SK-N-SH (cell line): ENCODE measurements around the gene RADIL.

Experiments
- EZH2phosphoT487 ChIP-seq: fragments of 200-600 bp; sonication (generic); IDR thresholded peaks from 2 replicates; pipeline ENCODE4 v1.6.1; 2017; ENCODE audit warnings: low read depth, mixed run types, mild to moderate bottlenecking, antibody characterized with exemption, moderate library complexity, borderline replicate concordance
- JUND ChIP-seq: IDR thresholded peaks from 2 replicates; pipeline ENCODE4 v1.4.0; 2012
- MXI1 ChIP-seq: IDR thresholded peaks from 2 replicates; pipeline ENCODE4 v1.6.1; 2012; ENCODE audit warnings: mild to moderate bottlenecking, low read depth, low read length, improper control_type of control experiment
- NFIC ChIP-seq: IDR thresholded peaks from 2 replicates; pipeline ENCODE4 v1.4.0; 2012; ENCODE audit warnings: borderline replicate concordance
- POLR2AphosphoS5 ChIP-seq: IDR thresholded peaks from 2 replicates; pipeline ENCODE4 v1.6.1; 2012; ENCODE audit warnings: low read depth, low read length
- RXRA ChIP-seq: IDR thresholded peaks from 2 replicates; pipeline ENCODE4 v1.4.0; 2012; ENCODE audit warnings: low read depth, mild to moderate bottlenecking, borderline replicate concordance
- SIN3A ChIP-seq: IDR thresholded peaks from 2 replicates; pipeline ENCODE4 v1.6.1; 2012; ENCODE audit warnings: low read depth, mild to moderate bottlenecking, low read length, moderate library complexity, borderline replicate concordance
- TCF12 ChIP-seq: IDR thresholded peaks from 2 replicates; pipeline ENCODE4 v1.4.0; 2012
- YY1 ChIP-seq: IDR thresholded peaks from 2 replicates; pipeline ENCODE4 v1.4.0; 2012; ENCODE audit warnings: low read depth, mild to moderate bottlenecking
- TF ChIP-seq, protein P1 (sequence below): fragments of 200-600 bp; sonication (generic); IDR thresholded peaks from 2 replicates; pipeline ENCODE4 v1.6.1; 2017; ENCODE audit warnings: antibody characterized with exemption, mild to moderate bottlenecking, moderate library complexity
- TF ChIP-seq, protein P2 (sequence below): fragments of 150-350 bp; IDR thresholded peaks from 2 replicates; pipeline ENCODE4 v1.6.1; 2017; ENCODE audit warnings: antibody characterized with exemption, low read length, low read depth, borderline replicate concordance
- TF ChIP-seq, protein P3 (sequence below): IDR thresholded peaks from 2 replicates; pipeline ENCODE4 v1.4.0; 2012; ENCODE audit warnings: low read depth

DNA sequence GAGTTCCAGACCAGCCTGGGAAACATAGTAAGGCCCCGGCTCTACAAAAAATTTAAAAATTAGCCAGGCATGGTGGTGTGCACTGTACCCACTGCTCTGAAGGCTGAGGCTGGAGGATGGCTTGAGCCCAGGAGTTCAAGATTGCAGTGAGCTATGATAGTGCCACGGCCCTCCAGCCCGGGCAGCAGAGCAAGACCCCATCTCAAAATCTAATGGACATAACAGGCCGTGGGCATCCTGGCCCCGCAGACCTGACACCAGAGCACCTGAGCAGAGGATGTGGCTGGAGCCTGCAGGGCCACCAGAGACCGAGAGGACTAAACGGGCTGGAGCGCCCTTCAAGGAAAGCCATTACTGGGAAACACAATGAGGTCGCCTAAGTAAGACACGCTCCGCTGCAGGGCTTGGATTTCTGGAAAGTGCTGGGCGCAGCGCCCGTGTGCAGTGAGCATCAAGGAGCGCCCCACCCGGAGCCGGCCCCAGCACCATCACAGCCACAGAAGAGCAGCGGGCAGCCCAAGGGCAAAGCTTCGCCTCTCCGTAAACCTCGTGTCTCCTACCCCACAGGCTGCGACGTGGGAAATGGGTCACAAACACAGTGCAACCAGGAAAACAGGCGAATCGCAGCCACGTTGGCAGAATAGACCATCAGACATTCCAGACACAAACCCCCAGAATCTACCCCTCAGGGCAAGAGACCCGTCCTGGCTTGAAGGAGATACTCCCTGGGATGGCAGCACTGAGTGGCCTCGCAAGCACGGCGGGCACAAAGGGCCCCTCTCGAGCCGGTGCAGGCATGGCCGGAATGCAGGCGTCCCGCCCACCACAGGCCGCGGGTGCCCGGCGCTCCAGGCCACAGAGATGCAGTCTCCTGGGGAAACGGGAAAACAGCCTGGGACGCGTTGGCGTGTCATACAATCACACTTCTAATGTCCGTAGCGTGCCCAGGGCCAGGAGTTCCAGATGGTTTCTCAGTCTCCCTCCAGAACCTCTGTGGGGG is 4.9 kb downstream of the RADIL start:
- TF ChIP-seq YY1 (no peak), EZH2phosphoT487 (no peak), NFIC (no peak), TCF12 (no peak), POLR2AphosphoS5 (no peak), RXRA (no peak), MXI1 (no peak), JUND (no peak), SIN3A (no peak)
- TF ChIP-seq, protein P1, sequence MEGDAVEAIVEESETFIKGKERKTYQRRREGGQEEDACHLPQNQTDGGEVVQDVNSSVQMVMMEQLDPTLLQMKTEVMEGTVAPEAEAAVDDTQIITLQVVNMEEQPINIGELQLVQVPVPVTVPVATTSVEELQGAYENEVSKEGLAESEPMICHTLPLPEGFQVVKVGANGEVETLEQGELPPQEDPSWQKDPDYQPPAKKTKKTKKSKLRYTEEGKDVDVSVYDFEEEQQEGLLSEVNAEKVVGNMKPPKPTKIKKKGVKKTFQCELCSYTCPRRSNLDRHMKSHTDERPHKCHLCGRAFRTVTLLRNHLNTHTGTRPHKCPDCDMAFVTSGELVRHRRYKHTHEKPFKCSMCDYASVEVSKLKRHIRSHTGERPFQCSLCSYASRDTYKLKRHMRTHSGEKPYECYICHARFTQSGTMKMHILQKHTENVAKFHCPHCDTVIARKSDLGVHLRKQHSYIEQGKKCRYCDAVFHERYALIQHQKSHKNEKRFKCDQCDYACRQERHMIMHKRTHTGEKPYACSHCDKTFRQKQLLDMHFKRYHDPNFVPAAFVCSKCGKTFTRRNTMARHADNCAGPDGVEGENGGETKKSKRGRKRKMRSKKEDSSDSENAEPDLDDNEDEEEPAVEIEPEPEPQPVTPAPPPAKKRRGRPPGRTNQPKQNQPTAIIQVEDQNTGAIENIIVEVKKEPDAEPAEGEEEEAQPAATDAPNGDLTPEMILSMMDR, result no peak
- TF ChIP-seq, protein P2, sequence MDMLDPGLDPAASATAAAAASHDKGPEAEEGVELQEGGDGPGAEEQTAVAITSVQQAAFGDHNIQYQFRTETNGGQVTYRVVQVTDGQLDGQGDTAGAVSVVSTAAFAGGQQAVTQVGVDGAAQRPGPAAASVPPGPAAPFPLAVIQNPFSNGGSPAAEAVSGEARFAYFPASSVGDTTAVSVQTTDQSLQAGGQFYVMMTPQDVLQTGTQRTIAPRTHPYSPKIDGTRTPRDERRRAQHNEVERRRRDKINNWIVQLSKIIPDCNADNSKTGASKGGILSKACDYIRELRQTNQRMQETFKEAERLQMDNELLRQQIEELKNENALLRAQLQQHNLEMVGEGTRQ, result no peak
- TF ChIP-seq, protein P3, sequence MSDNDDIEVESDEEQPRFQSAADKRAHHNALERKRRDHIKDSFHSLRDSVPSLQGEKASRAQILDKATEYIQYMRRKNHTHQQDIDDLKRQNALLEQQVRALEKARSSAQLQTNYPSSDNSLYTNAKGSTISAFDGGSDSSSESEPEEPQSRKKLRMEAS, result no peak
